Dedifferentiated amniotic fluid mesenchymal stem cell (primary cell): ENCODE data around the gene CAMK4.

Experiments
- DNase-seq: peaks from one replicate; pipeline ENCODE4 v3.0.0-alpha.2; 2016; ENCODE audit errors: extremely low spot score

The CAMK4 gene

GRCh38 chr5:111486055-111486454 is 261.9 kb downstream of the CAMK4 start:
- no peak for DNase-seq

DNA sequence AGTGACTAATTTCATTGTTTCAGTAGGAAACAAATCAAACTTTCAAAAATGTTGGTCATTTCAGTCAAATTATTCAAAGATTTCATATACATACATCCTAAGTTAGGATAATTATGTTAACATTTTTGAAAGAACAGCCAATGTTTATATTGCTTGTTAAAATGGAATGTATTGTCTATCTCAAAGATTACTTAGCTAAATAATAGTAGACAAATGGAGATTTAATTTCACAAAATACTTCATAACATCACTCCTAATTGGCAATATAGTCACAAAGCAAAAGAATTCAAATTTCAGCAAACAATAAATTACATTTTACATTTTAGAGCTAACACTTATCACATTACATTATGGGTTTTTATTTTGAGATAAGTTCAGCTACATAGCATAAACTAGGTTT is 262.7 kb downstream of the CAMK4 start:
- DNase-seq, result no peak

DNA sequence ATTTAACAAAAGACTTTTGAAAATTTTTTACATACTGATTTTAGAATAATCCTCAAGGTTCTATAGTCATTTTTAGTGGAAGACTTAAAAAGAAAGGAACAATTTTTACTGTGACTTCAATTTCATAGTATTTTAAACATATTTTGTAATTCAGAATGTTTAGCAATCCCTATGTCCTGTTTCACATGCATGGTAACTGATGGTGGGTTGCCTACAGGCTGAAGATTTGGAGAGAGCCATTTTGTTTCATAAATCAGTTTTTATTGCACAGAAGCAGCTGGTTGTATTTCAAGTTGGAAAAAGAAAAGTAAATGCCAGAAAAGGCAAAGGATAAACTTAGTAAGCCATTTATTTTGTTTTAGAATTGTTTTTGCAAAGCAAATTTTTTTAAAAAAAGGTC is 264.2 kb downstream of the CAMK4 start:
- DNase-seq, result no peak

- no peak for DNase-seq
Observed at GRCh38 chr5:111493031-111493430, 268.8 kb downstream of the CAMK4 start.

- no peak for DNase-seq
Observed at GRCh38 chr5:111494355-111494999, 270.3 kb downstream of the CAMK4 start.

DNA sequence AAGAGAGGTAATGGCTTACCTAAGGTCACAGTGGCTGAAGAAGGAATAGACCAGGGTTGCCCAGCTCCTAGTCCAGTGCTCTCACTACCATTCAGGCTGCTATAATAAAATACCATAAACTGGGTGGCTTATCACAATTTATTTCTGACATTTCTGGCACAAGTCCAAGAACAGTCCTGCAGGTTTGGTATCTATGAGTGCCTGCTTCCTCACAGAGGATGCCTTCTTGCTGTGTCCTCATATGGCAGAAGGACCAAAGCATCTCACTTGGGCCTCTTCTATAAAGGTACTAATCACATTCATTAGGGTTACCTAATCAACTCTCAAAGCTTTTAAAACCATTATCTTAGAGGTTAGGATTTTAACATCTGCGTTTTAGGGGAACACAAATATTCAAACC is 271.0 kb downstream of the CAMK4 start:
- DNase-seq, result no peak

- DNase-seq, result no peak
Observed at GRCh38 chr5:111498346-111498745, 274.2 kb downstream of the CAMK4 start.

- no peak for DNase-seq
Observed at GRCh38 chr5:111502956-111503355, 278.8 kb downstream of the CAMK4 start.

DNA sequence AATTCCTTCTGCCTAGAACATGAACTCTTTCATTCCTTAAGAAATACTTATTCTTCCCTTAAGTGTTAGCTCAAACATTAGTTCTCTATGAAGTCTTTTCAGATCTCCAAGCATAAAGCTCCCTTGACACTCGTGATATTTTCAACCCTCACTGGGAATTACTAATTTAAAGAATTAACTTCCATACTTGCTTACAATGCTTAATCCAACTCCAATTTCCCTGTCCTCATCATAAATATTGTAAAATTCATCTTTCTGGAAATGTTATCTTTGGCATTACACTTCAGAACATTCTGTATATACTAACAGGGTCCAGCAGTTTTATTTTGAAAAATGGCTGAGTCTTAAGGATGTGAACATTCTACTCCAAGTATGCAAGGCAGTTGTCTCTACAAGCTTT is 280.9 kb downstream of the CAMK4 start:
- DNase-seq, result no peak

GRCh38 chr5:111507276-111507675 is 283.1 kb downstream of the CAMK4 start:
- no peak for DNase-seq

GRCh38 chr5:111509119-111509518 is 284.9 kb downstream of the CAMK4 start:
- DNase-seq, result no peak

DNA sequence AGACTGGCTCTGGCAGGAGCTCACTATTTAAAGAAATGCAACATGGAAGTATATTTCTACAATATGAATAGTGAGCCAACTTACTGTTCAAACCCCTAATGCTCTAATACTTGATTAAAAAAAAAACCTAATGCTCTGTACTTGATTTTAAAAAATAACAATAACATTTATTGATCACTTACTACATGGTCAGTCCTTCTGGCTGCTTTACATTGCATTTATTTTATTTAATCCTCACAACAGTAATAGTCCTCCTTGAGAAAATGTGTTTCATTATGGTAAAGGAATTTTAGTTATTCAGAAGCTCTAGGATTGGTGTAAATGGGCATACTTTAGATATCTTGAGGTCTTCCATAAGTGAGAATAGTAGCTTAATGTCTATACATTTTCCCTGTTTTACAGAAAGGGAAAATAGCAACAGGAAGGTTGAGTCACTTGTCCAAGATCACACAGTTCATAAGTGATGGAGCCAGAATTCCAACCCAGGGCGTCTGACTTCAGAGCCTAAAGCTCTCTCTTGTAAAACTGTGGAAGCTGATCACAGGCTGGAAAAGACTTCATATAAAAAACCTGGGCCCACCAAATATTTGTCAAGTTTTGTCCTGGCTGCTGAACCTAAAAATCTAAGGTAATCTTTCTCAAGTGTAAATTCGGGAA is 287.1 kb downstream of the CAMK4 start:
- peak; percentile 20 for DNase-seq

DNA sequence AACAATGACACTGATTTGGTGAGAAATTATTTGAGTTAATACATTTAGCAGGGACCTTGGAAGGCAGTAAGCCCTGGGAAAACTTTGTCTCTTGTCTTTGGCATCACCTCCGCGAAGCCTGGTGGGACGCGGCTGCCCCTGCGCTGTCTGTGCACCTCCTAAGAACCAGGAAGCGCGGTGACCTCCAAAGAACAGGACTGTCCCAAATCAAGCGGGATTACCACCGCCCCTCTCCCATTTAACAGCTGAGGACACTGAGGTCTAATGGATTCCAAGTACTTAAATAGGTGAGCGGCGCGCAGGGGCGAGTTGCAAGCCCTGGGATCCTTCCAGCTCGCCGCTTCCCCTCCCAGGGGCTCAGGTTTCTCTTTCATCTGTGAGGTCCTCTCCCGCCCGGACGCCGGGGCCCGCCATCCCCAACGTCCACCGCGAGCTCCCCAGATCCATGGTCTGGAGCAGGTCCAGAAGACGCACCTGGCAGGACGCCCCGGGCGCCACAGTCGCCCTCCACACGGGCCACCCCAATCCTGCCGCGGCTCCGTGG is 287.7 kb downstream of the CAMK4 start:
- DNase-seq, result no peak

- DNase-seq, result peak; percentile 95
Observed at GRCh38 chr5:111512375-111513130, 288.4 kb downstream of the CAMK4 start, which contains the start of gene STARD4. STARD4 (minus strand) TSS chr5:111512535; CDS start chr5:111507433, 5,102 bp downstream.

- DNase-seq, result no peak
Observed at GRCh38 chr5:111513131-111513520, 288.9 kb downstream of the CAMK4 start.

DNA sequence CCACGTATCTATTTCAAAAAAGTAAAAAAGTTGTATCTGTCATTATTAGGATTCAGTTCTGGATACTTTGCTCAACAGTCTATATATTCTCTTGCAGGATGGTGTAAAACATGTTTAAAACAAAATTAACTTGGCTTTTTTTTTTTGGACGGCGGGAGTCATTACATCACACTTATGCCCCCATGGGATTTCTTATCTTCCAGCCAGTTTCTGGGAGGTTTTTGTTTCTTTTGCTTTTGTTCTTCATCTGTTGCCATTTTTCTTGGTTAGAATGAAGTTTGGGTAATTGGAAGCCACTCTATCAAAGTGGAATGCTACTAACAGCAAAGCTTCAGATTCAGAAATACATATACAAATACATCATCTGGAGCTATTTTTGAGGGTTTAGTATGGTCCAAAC is 289.9 kb downstream of the CAMK4 start:
- DNase-seq, result no peak

DNA sequence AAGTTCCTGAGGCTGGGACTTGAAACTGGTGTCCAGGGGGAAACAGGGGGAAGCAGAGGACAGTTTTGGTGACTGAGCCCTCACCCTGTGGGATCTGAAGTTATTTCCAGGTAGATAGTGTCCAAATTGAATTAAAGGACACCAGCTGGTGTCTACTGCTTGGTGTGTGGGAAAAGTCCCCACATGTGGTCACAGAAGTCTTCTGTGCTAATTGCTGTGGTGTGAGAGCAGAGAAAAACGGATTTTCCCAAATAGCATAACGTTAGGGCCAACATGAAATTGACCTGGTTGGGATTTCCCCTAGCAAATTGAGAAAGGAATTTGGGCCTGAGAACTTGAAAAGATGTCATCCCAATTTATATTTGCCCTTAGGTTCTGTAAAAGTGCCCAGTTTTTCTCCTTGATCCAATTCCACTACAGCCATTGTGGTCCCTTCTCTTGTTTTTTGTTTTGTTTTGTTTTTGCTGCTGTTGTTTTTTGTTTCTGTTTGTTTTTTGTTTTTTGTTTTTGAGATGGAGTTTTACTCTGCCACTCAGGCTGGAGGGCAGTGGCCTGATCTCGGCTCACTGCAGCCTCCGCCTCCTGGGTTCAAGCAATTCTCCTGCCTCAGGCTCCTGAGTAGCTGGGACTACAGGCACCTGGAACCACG is 293.8 kb downstream of the CAMK4 start:
- no peak for DNase-seq

DNA sequence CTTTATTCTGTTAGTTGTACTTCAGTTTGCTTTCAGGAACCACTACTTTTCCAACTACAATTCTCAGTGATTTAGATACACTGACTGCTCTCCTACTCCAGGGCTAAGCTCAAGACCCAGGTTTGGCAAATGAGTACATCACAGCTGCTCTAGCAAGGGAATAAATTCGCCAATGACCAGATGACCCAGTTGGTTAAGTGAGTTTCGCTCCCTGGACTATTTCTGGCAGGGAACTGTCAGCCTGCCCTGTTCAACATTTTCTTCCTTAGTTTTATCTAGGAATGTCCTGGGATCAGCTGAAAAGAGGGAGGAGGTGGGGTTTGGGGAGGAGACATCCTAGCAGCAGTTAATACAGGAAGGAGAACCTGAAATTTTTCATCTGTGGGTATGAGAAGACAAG is 294.6 kb downstream of the CAMK4 start:
- DNase-seq, result no peak

- no peak for DNase-seq
Observed at GRCh38 chr5:111520908-111521307, 296.7 kb downstream of the CAMK4 start.

- DNase-seq, result no peak
Observed at GRCh38 chr5:111528056-111528455, 303.9 kb downstream of the CAMK4 start.

- DNase-seq, result no peak
Observed at GRCh38 chr5:111530298-111530740, 306.1 kb downstream of the CAMK4 start.
